GM12873 (cell line): ENCODE data around the gene FADD.

Source experiments
- CTCF ChIP-seq: IDR thresholded peaks from 2 replicates; pipeline ENCODE4 v1.5.1; 2012; ENCODE audit warnings: low read depth, mild to moderate bottlenecking, moderate library complexity, low read length, control low read depth; ENCODE audit not compliant: insufficient read depth; ENCODE audit errors: missing control alignments

Gene FADD

DNA sequence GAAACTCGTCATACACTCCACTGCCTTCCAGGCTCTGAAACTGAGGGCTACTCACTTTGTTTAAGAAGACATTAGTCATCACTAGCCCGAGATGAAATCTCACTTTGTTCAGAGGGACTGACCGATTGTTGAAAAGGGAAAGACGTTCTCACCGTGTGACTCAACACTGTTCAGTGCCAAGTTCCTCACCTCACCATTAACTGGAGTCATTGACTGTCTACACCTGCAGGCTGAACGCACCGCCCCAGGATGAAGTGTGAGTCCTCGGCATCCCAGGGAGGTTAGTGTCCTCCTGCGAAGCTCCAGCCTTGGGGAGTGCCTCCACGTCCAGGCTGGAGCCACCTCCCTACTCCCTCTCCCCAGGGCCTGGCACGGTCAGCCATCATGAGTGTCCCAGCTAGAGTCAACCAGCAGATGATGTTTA is 30.4 kb downstream of the FADD start:
- no peak for TF ChIP-seq CTCF

DNA sequence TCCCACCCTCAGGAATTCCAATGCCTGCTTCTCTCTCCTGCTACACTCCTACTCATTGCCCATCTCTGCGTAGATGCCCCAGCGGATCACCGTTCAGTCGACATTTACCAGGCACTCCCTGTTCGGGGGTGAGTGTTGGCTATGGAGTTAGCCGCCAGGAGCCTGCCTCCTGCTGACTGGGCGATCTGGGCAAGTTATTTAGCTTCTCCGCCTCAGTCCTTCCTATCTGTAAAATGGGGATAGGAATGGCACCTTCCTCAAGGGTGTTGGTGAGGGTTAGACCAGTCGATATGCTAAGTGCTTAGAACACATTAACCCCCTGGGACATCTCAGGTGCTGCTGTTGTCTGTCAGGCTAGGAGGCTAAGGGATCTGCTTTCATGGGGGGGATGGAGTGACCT is 30.9 kb downstream of the FADD start:
- TF ChIP-seq CTCF: no peak

DNA sequence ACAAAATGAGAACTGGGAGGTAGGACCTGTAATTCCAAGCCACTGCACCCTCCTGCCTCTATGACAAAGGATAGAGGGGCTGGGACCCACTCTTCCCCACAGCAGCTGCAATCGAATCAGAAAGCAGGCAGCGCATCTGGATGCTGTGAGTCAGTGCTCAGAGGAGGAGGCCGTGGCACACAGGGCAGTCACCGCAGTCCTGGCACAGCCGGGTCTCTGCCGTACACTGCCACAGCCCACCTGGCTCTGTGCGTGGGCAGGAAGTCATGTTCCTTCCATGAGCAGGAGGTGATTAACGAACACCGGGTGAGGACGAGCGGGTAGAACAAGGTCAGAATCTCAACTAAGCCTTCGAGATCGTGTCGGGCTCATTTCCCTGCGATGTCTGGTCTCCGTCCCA is 37.2 kb downstream of the FADD start:
- TF ChIP-seq CTCF: no peak

- TF ChIP-seq CTCF: no peak
Measured at GRCh38 chr11:70241709-70242108, 38.6 kb downstream of the FADD start.

- TF ChIP-seq CTCF: no peak
Measured at GRCh38 chr11:70242885-70243284, 39.8 kb downstream of the FADD start.

DNA sequence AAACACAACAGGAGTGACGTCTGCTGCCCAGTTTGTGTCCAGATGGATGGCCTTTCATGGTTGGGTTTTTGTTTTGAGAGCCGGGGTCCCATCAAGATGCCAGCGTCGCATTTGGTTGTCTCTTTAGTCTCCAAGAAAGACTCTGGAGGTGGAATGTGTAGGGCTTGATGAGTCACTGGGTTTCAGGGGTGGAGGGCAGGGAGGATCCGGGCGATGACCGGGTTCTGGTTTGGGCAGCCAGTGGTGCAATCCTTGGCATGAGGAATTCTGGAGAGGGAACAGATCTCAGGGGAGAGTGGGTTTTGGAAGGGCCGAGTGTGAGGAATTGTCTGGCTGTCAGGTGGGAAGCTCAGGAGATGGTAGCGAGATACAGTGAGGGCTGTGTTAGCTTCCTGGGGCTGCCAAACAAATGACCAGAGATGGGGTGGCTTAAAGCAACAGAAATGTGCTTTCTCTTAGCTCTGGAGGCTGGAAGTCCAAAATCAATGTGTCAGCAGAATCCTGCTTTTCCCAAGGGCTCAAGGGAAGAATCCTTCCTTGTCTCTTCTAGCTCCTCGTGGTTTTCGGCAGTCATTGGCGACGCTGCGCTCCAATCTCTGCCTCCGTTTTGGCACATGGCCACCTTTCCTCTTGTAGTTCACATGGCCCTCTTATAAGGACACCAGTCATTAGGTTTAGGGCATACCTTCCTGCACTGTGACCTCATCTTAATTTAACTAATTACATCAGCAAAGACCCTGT is 41.0 kb downstream of the FADD start:
- no peak for TF ChIP-seq CTCF

DNA sequence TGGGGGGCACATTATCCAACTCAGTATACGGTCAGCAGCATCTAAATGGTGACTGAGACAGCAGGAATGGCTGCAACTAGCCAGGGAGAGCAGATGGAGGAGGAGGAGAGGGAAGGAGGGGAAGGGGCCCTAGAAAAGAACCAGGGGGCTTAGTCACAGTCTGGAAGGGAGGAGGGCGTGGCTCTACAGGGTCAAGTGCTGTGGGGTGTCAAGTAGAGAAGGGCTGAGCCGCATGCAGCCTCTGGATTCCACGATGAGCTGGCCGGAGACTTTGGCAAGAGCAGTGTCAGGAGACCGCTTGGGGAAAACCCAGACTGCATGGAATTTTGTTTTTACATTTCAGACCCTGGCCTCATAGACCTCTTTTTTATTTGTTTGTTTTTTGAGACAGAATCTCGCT is 41.6 kb downstream of the FADD start:
- TF ChIP-seq CTCF: no peak
